OCI-LY1 (cell line): ENCODE results near the gene FDX2.

Experiments
- H2AFZ ChIP-seq: fragments of 200-600 bp; sonication (generic), shearing (Covaris generic); 2 replicates; pipeline ENCODE4 v1.6.0; 2014; ENCODE audit warnings: antibody characterized with exemption, mild to moderate bottlenecking, low read length
- H3F3A ChIP-seq: fragments of 200-600 bp; sonication (generic), shearing (Covaris generic); 2 replicates; pipeline ENCODE4 v1.6.0; 2014; ENCODE audit warnings: mild to moderate bottlenecking, antibody characterized with exemption, low read length, moderate library complexity; ENCODE audit not compliant: insufficient read depth
- H3K27ac ChIP-seq: fragments of 200-600 bp; sonication (generic); 2 replicates; pipeline ENCODE4 v1.5.1; 2014; ENCODE audit warnings: low read length, mixed run types, mild to moderate bottlenecking, low read depth; ENCODE audit not compliant: poor library complexity, severe bottlenecking
- H3K27me3 ChIP-seq: fragments of 200-600 bp; sonication (generic); 2 replicates; pipeline ENCODE4 v1.6.0; 2014; ENCODE audit warnings: antibody characterized with exemption, mild to moderate bottlenecking, low read length, moderate library complexity; ENCODE audit not compliant: insufficient read depth
- H3K36me3 ChIP-seq: fragments of 200-600 bp; sonication (generic); 2 replicates; pipeline ENCODE4 v1.6.1; 2014; ENCODE audit warnings: mild to moderate bottlenecking, antibody characterized with exemption, low read length, moderate library complexity, mixed read lengths; ENCODE audit not compliant: insufficient read depth
- H3K4me1 ChIP-seq: fragments of 200-600 bp; sonication (generic); 2 replicates; pipeline ENCODE4 v1.5.1; 2014; ENCODE audit warnings: mild to moderate bottlenecking, low read length, moderate library complexity; ENCODE audit not compliant: insufficient read depth, severe bottlenecking
- H3K4me2 ChIP-seq: fragments of 200-600 bp; sonication (generic), shearing (Covaris generic); 2 replicates; pipeline ENCODE4 v1.6.1; 2014; ENCODE audit warnings: low read length
- H3K4me3 ChIP-seq: fragments of 200-600 bp; sonication (generic); 2 replicates; pipeline ENCODE4 v1.5.1; 2014; ENCODE audit warnings: low read length, low read depth, mild to moderate bottlenecking, mixed read lengths; ENCODE audit not compliant: poor library complexity, severe bottlenecking
- H3K79me2 ChIP-seq: fragments of 200-600 bp; shearing (Covaris generic); 2 replicates; pipeline ENCODE4 v1.6.1; 2016; ENCODE audit warnings: mixed run types, low read length, mixed read lengths; ENCODE audit not compliant: insufficient read depth
- H3K9ac ChIP-seq: fragments of 200-600 bp; sonication (generic), shearing (Covaris generic); 2 replicates; pipeline ENCODE4 v1.6.1; 2014; ENCODE audit warnings: mild to moderate bottlenecking, low read length, mixed read lengths
- H3K9me2 ChIP-seq: fragments of 200-600 bp; sonication (generic), shearing (Covaris generic); 2 replicates; pipeline ENCODE4 v1.6.1; 2014; ENCODE audit warnings: low read depth, mild to moderate bottlenecking, low read length, mixed read lengths
- H3K9me3 ChIP-seq: fragments of 200-600 bp; shearing (Covaris generic); 2 replicates; pipeline ENCODE4 v1.6.1; 2014; ENCODE audit warnings: low read length, mixed read lengths
- H4K20me1 ChIP-seq: fragments of 200-600 bp; sonication (generic), shearing (Covaris generic); 2 replicates; pipeline ENCODE4 v1.6.0; 2016; ENCODE audit warnings: mild to moderate bottlenecking, low read length; ENCODE audit not compliant: insufficient read depth
- EZH2 ChIP-seq: fragments of 200-600 bp; sonication (generic), shearing (Covaris generic); IDR thresholded peaks from 2 replicates; pipeline ENCODE4 v1.8.0; 2017; ENCODE audit warnings: borderline replicate concordance, mixed run types, mild to moderate bottlenecking, antibody characterized with exemption, low read length, moderate library complexity, mixed read lengths
- TF ChIP-seq, protein P1 (sequence below): fragments of 200-600 bp; sonication (generic), shearing (Covaris generic); IDR thresholded peaks from 2 replicates; pipeline ENCODE4 v1.5.1; 2017; ENCODE audit warnings: mild to moderate bottlenecking, antibody characterized with exemption, low read length, moderate library complexity, mixed read lengths

FDX2 gene

DNA sequence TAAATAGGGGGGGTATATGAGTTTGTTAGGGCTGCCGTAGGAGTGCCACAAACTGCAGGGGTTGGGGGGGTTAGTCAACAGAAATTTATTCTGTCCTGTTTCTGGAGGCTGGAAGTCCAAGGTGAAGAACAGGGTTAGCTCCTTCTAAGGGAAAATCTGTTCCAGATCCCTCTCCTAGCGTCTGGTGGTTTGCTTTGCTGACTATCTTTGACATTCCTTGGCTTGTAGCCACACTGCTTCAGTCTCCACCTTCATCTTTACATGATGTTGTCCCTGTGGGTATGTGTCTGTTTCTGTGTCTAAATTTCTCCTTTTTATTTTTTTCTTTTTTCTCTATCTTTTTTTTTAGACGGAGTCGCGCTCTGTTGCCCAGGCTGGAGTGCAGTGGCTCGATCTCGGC lies 53.0 kb downstream of the FDX2 start:
- no peaks in the 10 kb centered on the region for H3K4me1 ChIP-seq
- no peak overlapping the region for H3K4me3 ChIP-seq
- no peak overlapping the region for H3K4me2 ChIP-seq
- no peaks in the 10 kb centered on the region for H4K20me1 ChIP-seq
- no peak overlapping the region for H2AFZ ChIP-seq
- H3K27ac ChIP-seq, result no peak overlapping the region
- H3K27me3 ChIP-seq, result no peaks in the 10 kb centered on the region
- H3K79me2 ChIP-seq, result no peaks in the 10 kb centered on the region
- H3K9me2 ChIP-seq, result no peaks in the 10 kb centered on the region
- H3F3A ChIP-seq, result no peaks in the 10 kb centered on the region
- peaks cover 21% of the 10 kb centered on the region for H3K36me3 ChIP-seq
- H3K9ac ChIP-seq, result no peak overlapping the region
- TF ChIP-seq, protein P1, sequence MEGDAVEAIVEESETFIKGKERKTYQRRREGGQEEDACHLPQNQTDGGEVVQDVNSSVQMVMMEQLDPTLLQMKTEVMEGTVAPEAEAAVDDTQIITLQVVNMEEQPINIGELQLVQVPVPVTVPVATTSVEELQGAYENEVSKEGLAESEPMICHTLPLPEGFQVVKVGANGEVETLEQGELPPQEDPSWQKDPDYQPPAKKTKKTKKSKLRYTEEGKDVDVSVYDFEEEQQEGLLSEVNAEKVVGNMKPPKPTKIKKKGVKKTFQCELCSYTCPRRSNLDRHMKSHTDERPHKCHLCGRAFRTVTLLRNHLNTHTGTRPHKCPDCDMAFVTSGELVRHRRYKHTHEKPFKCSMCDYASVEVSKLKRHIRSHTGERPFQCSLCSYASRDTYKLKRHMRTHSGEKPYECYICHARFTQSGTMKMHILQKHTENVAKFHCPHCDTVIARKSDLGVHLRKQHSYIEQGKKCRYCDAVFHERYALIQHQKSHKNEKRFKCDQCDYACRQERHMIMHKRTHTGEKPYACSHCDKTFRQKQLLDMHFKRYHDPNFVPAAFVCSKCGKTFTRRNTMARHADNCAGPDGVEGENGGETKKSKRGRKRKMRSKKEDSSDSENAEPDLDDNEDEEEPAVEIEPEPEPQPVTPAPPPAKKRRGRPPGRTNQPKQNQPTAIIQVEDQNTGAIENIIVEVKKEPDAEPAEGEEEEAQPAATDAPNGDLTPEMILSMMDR, result no peak
- no peak for TF ChIP-seq EZH2
- H3K9me3 ChIP-seq, result no peaks in the 10 kb centered on the region

DNA sequence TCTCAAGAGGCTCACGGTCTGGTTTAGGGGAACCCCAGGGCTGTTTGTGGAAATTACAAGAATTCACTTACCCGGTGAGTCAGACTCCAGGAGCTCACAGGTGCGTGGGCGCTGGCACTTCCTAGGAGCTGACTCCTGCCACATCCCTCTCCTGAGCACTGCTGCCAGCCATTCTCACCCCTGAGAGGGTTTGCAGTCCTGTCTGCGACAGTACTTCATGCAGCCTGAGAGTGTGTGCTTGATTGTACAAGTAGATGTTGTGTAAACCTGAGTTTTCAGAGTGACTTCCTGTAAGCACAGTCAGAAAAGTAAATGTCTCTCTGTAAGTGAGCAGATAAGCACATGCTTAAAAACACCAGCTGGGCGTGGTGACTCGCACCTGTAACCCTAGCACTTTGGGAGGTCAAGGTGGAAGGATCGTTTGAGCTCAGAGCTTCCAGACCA lies 55.7 kb downstream of the FDX2 start:
- Histone ChIP-seq H3F3A (no peaks in the 10 kb centered on the region), H3K79me2 (no peaks in the 10 kb centered on the region), H3K9me2 (no peaks in the 10 kb centered on the region), H3K27me3 (no peaks in the 10 kb centered on the region), H4K20me1 (no peaks in the 10 kb centered on the region), H3K4me1 (no peaks in the 10 kb centered on the region), H3K36me3 (peaks cover 44% of the 10 kb centered on the region), H3K27ac (no peak overlapping the region), H2AFZ (no peak overlapping the region), H3K4me3 (no peak overlapping the region), H3K9ac (no peak overlapping the region), H3K4me2 (no peak overlapping the region), H3K9me3 (no peaks in the 10 kb centered on the region)
- TF ChIP-seq, protein P1, result no peak
- TF ChIP-seq EZH2, result no peak
